Nephron progenitor cell (in vitro differentiated cells): ENCODE measurements around the gene PTPRK.
A peak's percentile ranks its signal among the peaks of the same experiment; 100 is the strongest.

ENCODE experiments used
- DNase-seq: peaks from one replicate; pipeline ENCODE4 v3.0.0; 2021
- H3K27ac Mint-ChIP-seq: 2 replicates; pipeline ENCODE4 v1.8.0; 2021; ENCODE audit warnings: mild to moderate bottlenecking, moderate library complexity, mixed read lengths
- H3K27me3 Mint-ChIP-seq: 2 replicates; pipeline ENCODE4 v1.8.0; 2021; ENCODE audit warnings: mild to moderate bottlenecking, low read depth, mixed read lengths; ENCODE audit not compliant: poor library complexity
- H3K36me3 Mint-ChIP-seq: 2 replicates; pipeline ENCODE4 v1.8.0; 2021; ENCODE audit warnings: low read depth, mixed read lengths
- H3K4me1 Mint-ChIP-seq: 2 replicates; pipeline ENCODE4 v1.8.0; 2021; ENCODE audit warnings: mixed read lengths
- H3K4me3 Mint-ChIP-seq: 2 replicates; pipeline ENCODE4 v1.8.0; 2021; ENCODE audit warnings: mild to moderate bottlenecking, moderate library complexity, mixed read lengths
- H3K9me3 Mint-ChIP-seq: 2 replicates; pipeline ENCODE4 v1.8.0; 2021; ENCODE audit warnings: mild to moderate bottlenecking, moderate library complexity, mixed read lengths
- TF ChIP-seq, protein P1 (sequence below): fragments of 200-600 bp; sonication (generic); IDR thresholded peaks from 2 replicates; pipeline ENCODE4 v1.5.0; 2021; ENCODE audit warnings: antibody characterized with exemption

Gene PTPRK

DNA sequence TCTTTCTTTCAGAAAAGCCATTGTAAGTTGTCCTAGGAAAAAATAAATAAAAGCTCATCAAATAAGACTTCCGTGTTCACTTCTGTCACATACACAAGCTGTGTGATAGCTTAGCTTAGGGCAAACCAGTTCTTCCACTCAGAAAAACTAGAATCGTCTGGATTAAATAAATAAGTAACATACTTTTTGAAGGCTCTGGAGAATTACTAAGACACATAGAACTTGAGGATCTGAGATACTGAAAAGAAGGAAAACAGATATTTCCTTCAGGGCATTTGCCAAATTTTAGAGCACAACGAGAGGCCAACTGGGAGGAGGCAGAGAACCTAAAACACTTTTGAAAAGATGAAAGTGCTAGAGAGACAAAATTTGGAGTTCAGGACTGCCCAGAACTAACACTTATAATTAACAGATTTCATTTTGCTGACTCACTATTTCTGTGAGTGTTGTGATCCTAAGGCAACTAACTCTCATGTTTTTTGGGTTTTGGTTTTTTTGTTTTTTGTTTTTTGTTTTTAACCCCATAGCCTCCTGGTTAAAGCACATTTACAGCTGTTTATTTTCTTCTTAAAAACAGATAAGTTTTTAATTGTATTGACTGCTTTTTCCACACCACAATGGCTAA, 580.8 kb downstream of the PTPRK start:
- H3K4me3 Mint-ChIP-seq = no peak overlapping the region
- no peaks in the 10 kb centered on the region for H3K9me3 Mint-ChIP-seq
- H3K27ac Mint-ChIP-seq = peak overlapping the region; percentile 66
- no peaks in the 10 kb centered on the region for H3K4me1 Mint-ChIP-seq
- TF ChIP-seq, protein P1, sequence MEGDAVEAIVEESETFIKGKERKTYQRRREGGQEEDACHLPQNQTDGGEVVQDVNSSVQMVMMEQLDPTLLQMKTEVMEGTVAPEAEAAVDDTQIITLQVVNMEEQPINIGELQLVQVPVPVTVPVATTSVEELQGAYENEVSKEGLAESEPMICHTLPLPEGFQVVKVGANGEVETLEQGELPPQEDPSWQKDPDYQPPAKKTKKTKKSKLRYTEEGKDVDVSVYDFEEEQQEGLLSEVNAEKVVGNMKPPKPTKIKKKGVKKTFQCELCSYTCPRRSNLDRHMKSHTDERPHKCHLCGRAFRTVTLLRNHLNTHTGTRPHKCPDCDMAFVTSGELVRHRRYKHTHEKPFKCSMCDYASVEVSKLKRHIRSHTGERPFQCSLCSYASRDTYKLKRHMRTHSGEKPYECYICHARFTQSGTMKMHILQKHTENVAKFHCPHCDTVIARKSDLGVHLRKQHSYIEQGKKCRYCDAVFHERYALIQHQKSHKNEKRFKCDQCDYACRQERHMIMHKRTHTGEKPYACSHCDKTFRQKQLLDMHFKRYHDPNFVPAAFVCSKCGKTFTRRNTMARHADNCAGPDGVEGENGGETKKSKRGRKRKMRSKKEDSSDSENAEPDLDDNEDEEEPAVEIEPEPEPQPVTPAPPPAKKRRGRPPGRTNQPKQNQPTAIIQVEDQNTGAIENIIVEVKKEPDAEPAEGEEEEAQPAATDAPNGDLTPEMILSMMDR = no peak
- no peaks in the 10 kb centered on the region for H3K27me3 Mint-ChIP-seq
- H3K36me3 Mint-ChIP-seq = no peaks in the 10 kb centered on the region
- no peak for DNase-seq

DNA sequence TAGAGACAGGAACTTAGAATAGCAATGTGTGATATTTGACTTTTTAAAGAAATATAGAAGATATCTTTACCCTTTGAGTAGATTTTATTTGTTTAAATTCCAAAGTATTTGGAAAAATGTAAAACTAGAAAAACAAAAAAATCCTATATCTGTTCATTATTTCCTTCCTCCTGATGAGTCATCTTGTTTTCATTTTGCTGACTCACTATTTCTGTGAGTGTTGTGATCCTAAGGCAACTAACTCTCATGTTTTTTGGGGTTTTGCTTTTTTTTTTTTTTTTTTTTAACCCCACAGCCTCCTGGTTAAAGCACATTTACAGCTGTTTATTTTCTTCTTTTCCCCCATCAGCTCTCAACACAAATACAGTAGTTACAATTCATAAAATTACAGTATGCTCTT, 581.7 kb downstream of the PTPRK start:
- Mint-ChIP-seq H3K36me3 (no peaks in the 10 kb centered on the region), H3K4me3 (no peak overlapping the region), H3K4me1 (no peaks in the 10 kb centered on the region), H3K27ac (no peak overlapping the region), H3K27me3 (no peaks in the 10 kb centered on the region), H3K9me3 (no peaks in the 10 kb centered on the region)
- no peak for DNase-seq
- TF ChIP-seq, protein P1 = no peak

- Mint-ChIP-seq H3K27me3 (no peaks in the 10 kb centered on the region), H3K9me3 (peaks cover 7% of the 10 kb centered on the region), H3K27ac (no peak overlapping the region), H3K36me3 (no peaks in the 10 kb centered on the region), H3K4me3 (no peak overlapping the region), H3K4me1 (no peaks in the 10 kb centered on the region)
- DNase-seq = no peak
- TF ChIP-seq, protein P1 = no peak
Measured at GRCh38 chr6:127937747-127938146, 582.7 kb downstream of the PTPRK start.

GRCh38 chr6:127937102-127937501, 583.3 kb downstream of the PTPRK start:
- Mint-ChIP-seq H3K9me3 (peaks cover 12% of the 10 kb centered on the region), H3K27ac (no peak overlapping the region), H3K4me3 (no peak overlapping the region), H3K36me3 (no peaks in the 10 kb centered on the region), H3K4me1 (no peaks in the 10 kb centered on the region), H3K27me3 (no peaks in the 10 kb centered on the region)
- no peak for DNase-seq
- TF ChIP-seq, protein P1 = no peak

DNA sequence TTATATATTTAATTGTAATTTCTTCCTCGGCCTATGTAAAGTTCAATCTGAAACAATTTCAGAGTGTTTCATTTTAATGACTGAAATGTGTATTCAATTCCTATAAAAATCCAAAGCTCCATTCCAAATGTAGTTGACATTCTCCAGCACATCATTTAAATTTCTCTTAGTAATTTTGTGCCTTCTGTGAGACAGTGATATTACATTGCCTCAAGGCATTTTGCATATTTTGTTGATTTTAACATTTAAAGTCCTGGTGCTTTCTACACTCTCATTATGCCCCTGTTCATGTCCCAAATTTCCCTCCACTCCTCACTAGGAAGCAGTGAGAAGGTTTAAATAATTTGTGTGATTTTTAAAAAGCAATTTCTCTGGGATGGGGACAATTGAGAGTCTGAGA, 585.4 kb downstream of the PTPRK start:
- H3K27me3 Mint-ChIP-seq = no peaks in the 10 kb centered on the region
- no peak overlapping the region for H3K27ac Mint-ChIP-seq
- peaks cover 12% of the 10 kb centered on the region for H3K9me3 Mint-ChIP-seq
- H3K4me1 Mint-ChIP-seq = no peaks in the 10 kb centered on the region
- no peaks in the 10 kb centered on the region for H3K36me3 Mint-ChIP-seq
- DNase-seq = no peak
- TF ChIP-seq, protein P1 = no peak
- no peak overlapping the region for H3K4me3 Mint-ChIP-seq
